ENCODE data around the gene CEP57. TPM values are rescaled to one million over a fixed set of nuclear protein-coding genes. Genes with fewer than 3 reads are reported as not detected.

The CEP57 gene
- polyA plus RNA-seq, 3 donors from 2014 or later, result 41.5 to 52.2 (median 50.8) TPM

GRCh38 chr11:95789506-95790122, 684 bp upstream of the CEP57 start, which contains the start of gene FAM76B:
Gene FAM76B, minus strand, starts transcription at chr11:95789782. Its CDS starts 304 bp downstream, at chr11:95789478.
- H3K4me1 Mint-ChIP-seq, result peaks cover 27 to 68% of the 10 kb centered on the region in 2 donors
- no peaks in the 10 kb centered on the region for H3K9me3 Mint-ChIP-seq
- peak within 1 kb of the TSS; percentile 94 to 100 (median 100) for H3K4me3 Mint-ChIP-seq
- H3K27me3 Mint-ChIP-seq (ENCODE audit: low read depth in 3 of 3), result peaks cover 11 to 21% (median 11%) of the 10 kb centered on the region in 3 donors
- DNase-seq, result peak; percentile 98 to 99 (median 99)
- peaks cover 5 to 21% (median 11%) of the 10 kb centered on the region in 3 donors for H3K36me3 Mint-ChIP-seq
- H3K27ac Mint-ChIP-seq, result peak within 1 kb of the TSS; percentile 100

- H3K4me3 Mint-ChIP-seq, result peak overlapping the region; percentile 94 to 100 (median 100)
- H3K27ac Mint-ChIP-seq, result peak overlapping the region; percentile 100
- peak in 1 of 3 donors; percentile 44 for DNase-seq
- no peaks in the 10 kb centered on the region for H3K9me3 Mint-ChIP-seq
- H3K36me3 Mint-ChIP-seq, result peaks cover 1 to 8% (median 2%) of the 10 kb centered on the region in 3 donors
- peaks cover 27 to 57% of the 10 kb centered on the region in 2 donors for H3K4me1 Mint-ChIP-seq
- peaks cover 11 to 21% (median 11%) of the 10 kb centered on the region in 3 donors for H3K27me3 Mint-ChIP-seq (ENCODE audit: low read depth in 3 of 3)
Measured at GRCh38 chr11:95790933-95791708, 823 bp downstream of the CEP57 start.

GRCh38 chr11:95791709-95792033, 1.4 kb downstream of the CEP57 start:
- no peaks in the 10 kb centered on the region for H3K9me3 Mint-ChIP-seq
- peak overlapping the region; percentile 100 for H3K27ac Mint-ChIP-seq
- H3K36me3 Mint-ChIP-seq, result peaks cover 0 to 4% (median 0%) of the 10 kb centered on the region in 3 donors
- H3K27me3 Mint-ChIP-seq (ENCODE audit: low read depth in 3 of 3), result peaks cover 11 to 21% (median 11%) of the 10 kb centered on the region in 3 donors
- peaks cover 27 to 52% of the 10 kb centered on the region in 2 donors for H3K4me1 Mint-ChIP-seq
- no peak for DNase-seq
- peak overlapping the region; percentile 94 to 100 (median 100) for H3K4me3 Mint-ChIP-seq

DNA sequence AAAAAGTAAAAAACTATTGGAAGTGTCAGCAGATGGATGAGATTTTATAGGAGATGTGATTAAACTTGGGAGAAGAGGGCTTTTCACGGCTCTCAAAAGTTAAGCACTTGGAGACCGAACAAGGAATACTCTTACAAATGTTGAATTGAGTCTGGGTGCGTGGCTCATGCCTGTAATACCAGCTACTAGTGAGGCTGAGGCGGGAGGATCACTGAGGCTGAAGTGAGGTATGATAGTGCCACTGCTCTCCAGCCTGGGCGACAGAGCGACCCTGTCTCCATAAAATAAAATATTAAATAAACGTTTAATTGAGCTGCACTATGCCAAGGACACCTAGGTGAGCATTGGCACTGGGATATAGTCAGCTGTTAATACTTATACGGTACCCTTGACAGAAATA, 1.9 kb downstream of the CEP57 start:
- no peaks in the 10 kb centered on the region for H3K9me3 Mint-ChIP-seq
- H3K27me3 Mint-ChIP-seq (ENCODE audit: low read depth in 3 of 3), result peaks cover 11 to 21% (median 11%) of the 10 kb centered on the region in 3 donors
- peak overlapping the region in 5 of 6 donors; percentile 33 to 100 (median 100) for H3K27ac Mint-ChIP-seq
- peaks cover 27 to 47% of the 10 kb centered on the region in 2 donors for H3K4me1 Mint-ChIP-seq
- peak overlapping the region; percentile 94 to 100 (median 100) for H3K4me3 Mint-ChIP-seq
- no peak for DNase-seq
- H3K36me3 Mint-ChIP-seq, result peaks cover 0 to 4% (median 0%) of the 10 kb centered on the region in 3 donors

GRCh38 chr11:95792700-95793099, 2.4 kb downstream of the CEP57 start:
- H3K9me3 Mint-ChIP-seq, result no peaks in the 10 kb centered on the region
- H3K27ac Mint-ChIP-seq, result peak overlapping the region in 1 of 6 donors; percentile 7
- H3K36me3 Mint-ChIP-seq, result peaks cover 0 to 4% (median 0%) of the 10 kb centered on the region in 3 donors
- H3K4me1 Mint-ChIP-seq, result peaks cover 27 to 45% of the 10 kb centered on the region in 2 donors
- no peak overlapping the region for H3K4me3 Mint-ChIP-seq
- no peak for DNase-seq
- H3K27me3 Mint-ChIP-seq (ENCODE audit: low read depth in 3 of 3), result peaks cover 11 to 21% (median 11%) of the 10 kb centered on the region in 3 donors

GRCh38 chr11:95793116-95793515, 2.8 kb downstream of the CEP57 start:
- H3K4me1 Mint-ChIP-seq, result peaks cover 23 to 41% of the 10 kb centered on the region in 2 donors
- no peaks in the 10 kb centered on the region for H3K9me3 Mint-ChIP-seq
- peaks cover 0 to under 1% (median 0%) of the 10 kb centered on the region in 3 donors for H3K36me3 Mint-ChIP-seq
- peak overlapping the region in 1 of 6 donors; percentile 7 for H3K27ac Mint-ChIP-seq
- peaks cover 11 to 21% (median 11%) of the 10 kb centered on the region in 3 donors for H3K27me3 Mint-ChIP-seq (ENCODE audit: low read depth in 3 of 3)
- H3K4me3 Mint-ChIP-seq, result no peak overlapping the region
- no peak for DNase-seq

DNA sequence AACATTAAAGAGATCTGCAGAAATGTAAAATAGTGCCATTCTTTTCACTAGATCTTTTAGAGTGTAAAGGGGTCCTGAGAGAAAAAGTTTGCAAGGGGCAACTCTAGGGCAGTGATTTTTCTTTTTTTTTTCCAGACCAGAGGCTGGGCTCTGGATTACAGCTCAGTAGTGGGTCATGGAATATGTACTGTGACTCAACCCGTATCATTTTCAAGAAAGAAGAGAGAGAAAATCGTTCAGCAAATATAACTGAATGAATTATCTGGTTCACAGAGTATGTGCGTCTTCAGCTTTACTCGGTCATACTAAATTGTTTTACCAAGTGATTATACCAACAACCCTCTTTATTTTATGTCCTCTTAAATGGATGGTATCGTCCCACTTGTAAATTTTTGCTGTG, 3.8 kb downstream of the CEP57 start:
- DNase-seq, result no peak
- Mint-ChIP-seq H3K4me1 (peaks cover 16 to 33% of the 10 kb centered on the region in 2 donors), H3K4me3 (no peak overlapping the region), H3K36me3 (peaks cover under 1% of the 10 kb centered on the region in 3 donors), H3K27ac (peak overlapping the region in 2 of 6 donors; percentile 31 to 32), H3K27me3 (ENCODE audit: low read depth in 3 of 3) (peaks cover 11 to 18% (median 11%) of the 10 kb centered on the region in 3 donors), H3K9me3 (no peaks in the 10 kb centered on the region)

- H3K4me1 Mint-ChIP-seq, result peaks cover 16 to 33% of the 10 kb centered on the region in 2 donors
- H3K4me3 Mint-ChIP-seq, result no peak overlapping the region
- peaks cover 0 to 4% (median 2%) of the 10 kb centered on the region in 3 donors for H3K27me3 Mint-ChIP-seq (ENCODE audit: low read depth in 3 of 3)
- no peak for DNase-seq
- H3K36me3 Mint-ChIP-seq, result peaks cover 8 to 12% (median 9%) of the 10 kb centered on the region in 3 donors
- H3K9me3 Mint-ChIP-seq, result no peaks in the 10 kb centered on the region
- peak overlapping the region in 1 of 6 donors; percentile 14 for H3K27ac Mint-ChIP-seq
Measured at GRCh38 chr11:95795627-95796295, 5.5 kb downstream of the CEP57 start.

DNA sequence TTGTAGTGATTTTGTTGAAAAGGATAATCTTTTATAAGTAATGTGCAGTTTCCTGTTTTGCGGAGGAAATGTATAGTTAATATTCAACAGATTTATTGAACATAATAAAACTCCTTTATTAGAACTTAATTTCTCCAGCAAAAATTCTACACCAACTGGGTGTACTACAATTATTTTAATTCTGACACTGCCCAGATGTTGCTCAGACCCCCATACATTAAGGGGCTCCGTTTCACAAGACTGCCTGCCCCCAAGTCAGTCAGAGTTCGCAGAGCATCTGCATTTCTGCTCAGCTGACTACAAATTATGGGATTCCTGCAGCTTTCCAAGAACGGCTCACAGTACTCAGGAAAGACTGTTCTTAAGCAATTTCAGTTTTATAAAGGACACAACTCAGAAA, 6.2 kb downstream of the CEP57 start:
- no peak overlapping the region for H3K27ac Mint-ChIP-seq
- no peaks in the 10 kb centered on the region for H3K9me3 Mint-ChIP-seq
- DNase-seq, result no peak
- H3K27me3 Mint-ChIP-seq (ENCODE audit: low read depth in 3 of 3), result peaks cover 0 to 2% (median 2%) of the 10 kb centered on the region in 3 donors
- peaks cover 9 to 29% of the 10 kb centered on the region in 2 donors for H3K4me1 Mint-ChIP-seq
- no peak overlapping the region for H3K4me3 Mint-ChIP-seq
- H3K36me3 Mint-ChIP-seq, result peaks cover 8 to 14% (median 11%) of the 10 kb centered on the region in 3 donors

DNA sequence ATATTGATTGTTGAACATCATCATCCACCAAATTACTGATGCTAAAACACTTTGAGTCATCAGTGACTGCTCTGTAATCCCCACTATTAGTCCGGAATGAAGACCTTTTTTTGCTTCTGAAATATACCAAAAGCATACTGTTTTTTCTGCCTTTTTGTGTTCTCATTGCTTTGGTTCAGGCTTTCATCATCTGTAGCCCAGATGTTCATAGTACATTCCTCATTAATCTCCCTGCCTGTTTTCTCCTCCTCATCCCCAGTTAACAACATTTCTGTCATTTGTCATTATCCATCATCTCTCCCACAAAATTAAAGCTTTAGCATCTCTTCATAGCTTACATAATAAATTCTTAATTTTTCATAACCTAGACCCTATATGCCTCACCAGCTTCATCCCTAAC, 9.2 kb downstream of the CEP57 start:
- peaks cover 8 to 15% of the 10 kb centered on the region in 2 donors for H3K4me1 Mint-ChIP-seq
- H3K36me3 Mint-ChIP-seq, result peaks cover 8 to 18% (median 18%) of the 10 kb centered on the region in 3 donors
- H3K9me3 Mint-ChIP-seq, result no peaks in the 10 kb centered on the region
- no peak overlapping the region for H3K4me3 Mint-ChIP-seq
- no peaks in the 10 kb centered on the region for H3K27me3 Mint-ChIP-seq (ENCODE audit: low read depth in 3 of 3)
- no peak overlapping the region for H3K27ac Mint-ChIP-seq
- no peak for DNase-seq

DNA sequence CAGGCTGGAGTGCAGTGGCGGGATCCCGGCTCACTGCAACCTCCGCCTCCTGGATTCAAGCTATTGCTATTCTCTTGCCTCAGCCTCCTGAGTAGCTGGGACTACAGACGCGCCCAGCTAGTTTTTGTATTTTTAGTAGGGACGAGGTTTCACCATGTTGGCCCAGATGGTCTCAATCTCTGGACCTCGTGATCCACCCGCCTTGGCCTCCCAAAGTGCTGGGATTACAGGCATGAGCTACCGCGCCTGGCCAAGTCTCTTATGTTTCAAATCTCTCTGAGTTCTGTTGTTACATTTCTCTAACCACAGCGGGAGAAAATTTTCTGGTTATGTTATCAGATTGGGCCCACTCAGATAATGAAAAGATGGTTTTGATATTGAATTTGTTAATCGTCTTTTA, 10.1 kb downstream of the CEP57 start:
- H3K27me3 Mint-ChIP-seq (ENCODE audit: low read depth in 3 of 3), result no peaks in the 10 kb centered on the region
- DNase-seq, result no peak
- H3K4me1 Mint-ChIP-seq, result peaks cover 10 to 15% of the 10 kb centered on the region in 2 donors
- H3K36me3 Mint-ChIP-seq, result peaks cover 8 to 18% (median 18%) of the 10 kb centered on the region in 3 donors
- no peak overlapping the region for H3K4me3 Mint-ChIP-seq
- no peak overlapping the region for H3K27ac Mint-ChIP-seq
- H3K9me3 Mint-ChIP-seq, result no peaks in the 10 kb centered on the region

DNA sequence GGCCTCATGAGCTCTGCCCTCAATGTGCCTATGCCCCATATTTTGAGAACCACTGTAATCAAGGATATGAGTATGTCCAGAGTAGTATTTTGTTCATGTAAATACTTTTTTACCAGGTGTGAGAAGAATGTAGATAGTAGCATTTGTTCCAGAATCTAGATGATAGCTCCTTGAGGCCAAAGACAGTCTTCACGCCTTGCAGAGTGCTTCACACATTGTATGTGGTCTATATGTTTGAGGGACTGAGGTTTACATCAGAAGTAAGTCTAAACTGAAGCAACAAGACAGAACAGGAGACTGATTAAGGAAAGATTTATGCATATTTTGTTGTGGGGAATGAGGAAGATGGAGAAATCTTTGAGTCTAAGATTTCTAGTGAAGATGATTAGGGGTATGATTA, 12.5 kb downstream of the CEP57 start:
- H3K9me3 Mint-ChIP-seq, result no peaks in the 10 kb centered on the region
- H3K4me1 Mint-ChIP-seq, result peaks cover 16 to 23% of the 10 kb centered on the region in 2 donors
- H3K36me3 Mint-ChIP-seq, result peaks cover 13 to 24% (median 18%) of the 10 kb centered on the region in 3 donors
- H3K27me3 Mint-ChIP-seq (ENCODE audit: low read depth in 3 of 3), result no peaks in the 10 kb centered on the region
- DNase-seq, result peak in 2 of 3 donors; percentile 13 to 18
- H3K4me3 Mint-ChIP-seq, result peak overlapping the region in 1 of 5 donors; percentile 0
- peak overlapping the region; percentile 5 to 46 (median 30) for H3K27ac Mint-ChIP-seq

- H3K36me3 Mint-ChIP-seq, result peaks cover 17 to 24% (median 18%) of the 10 kb centered on the region in 3 donors
- no peaks in the 10 kb centered on the region for H3K27me3 Mint-ChIP-seq (ENCODE audit: low read depth in 3 of 3)
- H3K4me3 Mint-ChIP-seq, result no peak overlapping the region
- no peak overlapping the region for H3K27ac Mint-ChIP-seq
- DNase-seq, result no peak
- no peaks in the 10 kb centered on the region for H3K9me3 Mint-ChIP-seq
- H3K4me1 Mint-ChIP-seq, result peaks cover 16 to 23% of the 10 kb centered on the region in 2 donors
Measured at GRCh38 chr11:95803973-95804372, 13.7 kb downstream of the CEP57 start.
